HEK293 (cell line): ENCODE measurements around the gene SUSD4.

Experiments
- CTCF ChIA-PET: fragments of 350-600 bp; formaldehyde crosslinking; extraction: SDS; loops from one replicate; lab custom pipeline; 2021; ENCODE audit warnings: antibody characterized with exemption; lab: Yijun Ruan, JAX
- POLR2A ChIA-PET: fragments of 300-600 bp; formaldehyde crosslinking; extraction: SDS; loops from one replicate; lab custom pipeline; 2020; ENCODE audit warnings: antibody characterized with exemption, inconsistent platforms; lab: Yijun Ruan, JAX
- H3K27ac ChIP-seq: fragments of 200-500 bp; sonication (Bioruptor generic); 2 replicates; pipeline ENCODE4 v1.5.1; 2014; ENCODE audit warnings: low read depth, low read length, control low read depth, inconsistent platforms; ENCODE audit errors: extremely low read depth
- H3K36me3 ChIP-seq, 2 experiments: fragments of 200-500 bp in 1 of 2; sonication (Bioruptor generic) in 1 of 2; 1 replicate in 1 of 2; 2 replicates in 1 of 2; pipeline ENCODE4 v1.5.1; 2014 to 2017; ENCODE audit warnings: inconsistent platforms in 2 of 2, low read length in 2 of 2; ENCODE audit not compliant: control insufficient read depth in 2 of 2, insufficient read depth in 1 of 2
- H3K4me1 ChIP-seq: fragments of 200-500 bp; sonication (Bioruptor generic); 2 replicates; pipeline ENCODE4 v1.5.1; 2014; ENCODE audit warnings: mild to moderate bottlenecking, low read length, inconsistent platforms; ENCODE audit not compliant: control insufficient read depth, insufficient read depth
- H3K4me3 ChIP-seq: 2 replicates; pipeline ENCODE4 v1.5.1; 2011; ENCODE audit warnings: low read depth, mild to moderate bottlenecking, control low read depth, low read length, moderate library complexity
- H3K9me3 ChIP-seq: fragments of 200-500 bp; sonication (Bioruptor generic); 2 replicates; pipeline ENCODE4 v1.5.1; 2014; ENCODE audit warnings: low read depth, low read length, inconsistent platforms; ENCODE audit not compliant: control insufficient read depth, insufficient read depth
- IKZF3 ChIP-seq: fragments of 450-650 bp; IDR thresholded peaks from 2 replicates; pipeline ENCODE4 v1.5.0; 2018; ENCODE audit warnings: missing biosample characterization, mild to moderate bottlenecking, missing genetic modification characterization, moderate library complexity
- SP7 ChIP-seq: fragments of 450-650 bp; formaldehyde crosslinking; IDR thresholded peaks from 2 replicates; pipeline ENCODE4 v1.5.1; 2016; ENCODE audit warnings: missing biosample characterization, missing genetic modification characterization
- TCF7L2 ChIP-seq: IDR thresholded peaks from 2 replicates; pipeline ENCODE4 v1.6.1; 2011; ENCODE audit warnings: low read depth, mild to moderate bottlenecking, inconsistent platforms, low read length, moderate library complexity, borderline replicate concordance
- ZBTB20 ChIP-seq: fragments of 450-650 bp; formaldehyde crosslinking; IDR thresholded peaks from 2 replicates; pipeline ENCODE4 v1.5.1; 2016; ENCODE audit warnings: missing biosample characterization, missing genetic modification characterization
- ZBTB48 ChIP-seq: fragments of 450-650 bp; formaldehyde crosslinking; IDR thresholded peaks from 2 replicates; pipeline ENCODE4 v1.5.1; 2016; ENCODE audit warnings: missing biosample characterization, missing genetic modification characterization
- ZNF423 ChIP-seq: fragments of 450-650 bp; formaldehyde crosslinking; IDR thresholded peaks from 2 replicates; pipeline ENCODE4 v1.5.1; 2016; ENCODE audit warnings: missing biosample characterization, missing genetic modification characterization
- ZNF433 ChIP-seq: fragments of 450-650 bp; formaldehyde crosslinking; IDR thresholded peaks from 2 replicates; pipeline ENCODE4 v1.5.1; 2016; ENCODE audit warnings: missing biosample characterization, missing genetic modification characterization, low read depth
- ZNF830 ChIP-seq: fragments of 450-650 bp; IDR thresholded peaks from 2 replicates; pipeline ENCODE4 v1.5.0; 2018; ENCODE audit warnings: missing biosample characterization, missing genetic modification characterization, low read depth, mild to moderate bottlenecking, moderate library complexity
- ZSCAN16 ChIP-seq: fragments of 450-650 bp; formaldehyde crosslinking; IDR thresholded peaks from 2 replicates; pipeline ENCODE4 v1.5.1; 2016; ENCODE audit warnings: missing biosample characterization, missing genetic modification characterization
- TF ChIP-seq, protein P1 (sequence below): fragments of 450-650 bp; formaldehyde crosslinking; IDR thresholded peaks from 2 replicates; pipeline ENCODE4 v1.5.1; 2016; ENCODE audit warnings: missing biosample characterization, missing genetic modification characterization
- TF ChIP-seq, protein P2 (sequence below): fragments of 450-650 bp; formaldehyde crosslinking; IDR thresholded peaks from 2 replicates; pipeline ENCODE4 v1.5.1; 2016; ENCODE audit warnings: missing biosample characterization, missing genetic modification characterization
- TF ChIP-seq, protein P3 (sequence below): fragments of 450-650 bp; formaldehyde crosslinking; conservative IDR thresholded peaks from 2 replicates; pipeline ENCODE4 v1.5.1; 2016; ENCODE audit warnings: low read depth, missing biosample characterization, missing genetic modification characterization
- TF ChIP-seq, protein P4 (sequence below): fragments of 450-650 bp; formaldehyde crosslinking; IDR thresholded peaks from 2 replicates; pipeline ENCODE4 v1.5.1; 2016; ENCODE audit warnings: missing biosample characterization, missing genetic modification characterization

The SUSD4 gene

DNA sequence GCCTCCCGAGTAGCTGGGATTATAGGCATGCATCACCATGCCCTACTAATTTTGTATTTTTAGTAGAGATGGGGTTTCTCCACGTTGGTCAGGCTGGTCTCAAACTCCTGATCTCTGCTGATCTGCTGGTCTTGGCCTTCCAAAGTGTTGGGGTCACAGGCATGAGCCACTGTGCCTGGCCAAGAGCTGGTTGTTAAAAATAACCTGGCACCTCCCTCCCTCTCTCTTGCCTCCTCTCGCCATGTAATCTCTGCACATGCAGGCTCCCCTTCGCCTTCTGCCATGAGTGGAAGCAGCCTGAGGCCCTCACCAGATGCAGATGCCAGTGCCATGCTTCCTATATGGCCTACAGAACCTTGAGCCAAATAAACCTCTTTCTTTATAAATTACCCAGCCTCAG, 146.2 kb downstream of the SUSD4 start:
- no peaks in the 10 kb centered on the region for H3K4me1 ChIP-seq

DNA sequence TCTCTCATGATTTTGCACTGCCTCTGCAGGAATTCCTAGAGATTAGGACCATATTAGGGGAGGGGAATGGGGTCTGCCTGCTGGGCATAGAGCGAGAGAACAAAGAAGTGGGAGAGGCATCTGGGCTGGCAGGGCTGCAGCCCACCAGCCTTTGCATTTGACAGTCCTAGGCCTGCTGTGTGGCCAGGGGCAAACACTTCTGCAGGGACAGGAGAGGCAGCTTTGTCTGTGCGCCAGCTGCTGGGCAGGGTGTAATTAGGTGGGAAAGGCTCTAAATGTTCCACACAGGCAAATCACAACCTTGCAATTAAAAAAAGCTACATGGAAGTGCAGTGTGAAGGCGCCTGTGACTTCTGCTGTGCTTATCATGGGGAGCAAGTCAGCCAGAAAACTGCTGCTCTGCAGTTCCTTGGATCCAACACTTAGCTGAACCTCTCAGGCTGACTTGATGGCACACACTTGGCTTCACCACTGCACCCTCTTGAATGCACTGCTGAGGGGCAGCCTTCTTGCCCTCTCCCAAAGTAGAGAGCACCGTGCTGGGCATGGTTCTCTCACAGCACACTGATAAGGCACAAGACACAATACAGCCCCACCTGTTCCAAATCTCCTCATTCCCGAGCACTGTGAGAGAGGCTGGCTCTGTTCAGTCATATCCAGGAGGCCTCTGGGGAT, 147.3 kb downstream of the SUSD4 start:
- H3K4me1 ChIP-seq, result no peaks in the 10 kb centered on the region
- CTCF ChIA-PET, result interaction anchor here (0.6 kb wide), 1 partner anchor 50 kb away, joined by 3 read pairs; no protein-coding TSS in a partner anchor
- no peaks in the 10 kb centered on the region for H3K36me3 ChIP-seq
- H3K4me3 ChIP-seq, result no peak overlapping the region
- no peaks in the 10 kb centered on the region for H3K9me3 ChIP-seq
- TF ChIP-seq ZBTB20 (tag by site-specific recombination), result no peak
- TF ChIP-seq, protein P1, sequence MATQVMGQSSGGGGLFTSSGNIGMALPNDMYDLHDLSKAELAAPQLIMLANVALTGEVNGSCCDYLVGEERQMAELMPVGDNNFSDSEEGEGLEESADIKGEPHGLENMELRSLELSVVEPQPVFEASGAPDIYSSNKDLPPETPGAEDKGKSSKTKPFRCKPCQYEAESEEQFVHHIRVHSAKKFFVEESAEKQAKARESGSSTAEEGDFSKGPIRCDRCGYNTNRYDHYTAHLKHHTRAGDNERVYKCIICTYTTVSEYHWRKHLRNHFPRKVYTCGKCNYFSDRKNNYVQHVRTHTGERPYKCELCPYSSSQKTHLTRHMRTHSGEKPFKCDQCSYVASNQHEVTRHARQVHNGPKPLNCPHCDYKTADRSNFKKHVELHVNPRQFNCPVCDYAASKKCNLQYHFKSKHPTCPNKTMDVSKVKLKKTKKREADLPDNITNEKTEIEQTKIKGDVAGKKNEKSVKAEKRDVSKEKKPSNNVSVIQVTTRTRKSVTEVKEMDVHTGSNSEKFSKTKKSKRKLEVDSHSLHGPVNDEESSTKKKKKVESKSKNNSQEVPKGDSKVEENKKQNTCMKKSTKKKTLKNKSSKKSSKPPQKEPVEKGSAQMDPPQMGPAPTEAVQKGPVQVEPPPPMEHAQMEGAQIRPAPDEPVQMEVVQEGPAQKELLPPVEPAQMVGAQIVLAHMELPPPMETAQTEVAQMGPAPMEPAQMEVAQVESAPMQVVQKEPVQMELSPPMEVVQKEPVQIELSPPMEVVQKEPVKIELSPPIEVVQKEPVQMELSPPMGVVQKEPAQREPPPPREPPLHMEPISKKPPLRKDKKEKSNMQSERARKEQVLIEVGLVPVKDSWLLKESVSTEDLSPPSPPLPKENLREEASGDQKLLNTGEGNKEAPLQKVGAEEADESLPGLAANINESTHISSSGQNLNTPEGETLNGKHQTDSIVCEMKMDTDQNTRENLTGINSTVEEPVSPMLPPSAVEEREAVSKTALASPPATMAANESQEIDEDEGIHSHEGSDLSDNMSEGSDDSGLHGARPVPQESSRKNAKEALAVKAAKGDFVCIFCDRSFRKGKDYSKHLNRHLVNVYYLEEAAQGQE (tag by site-specific recombination), result no peak
- TF ChIP-seq ZNF423 (tag by site-specific recombination), result no peak
- TF ChIP-seq, protein P2, sequence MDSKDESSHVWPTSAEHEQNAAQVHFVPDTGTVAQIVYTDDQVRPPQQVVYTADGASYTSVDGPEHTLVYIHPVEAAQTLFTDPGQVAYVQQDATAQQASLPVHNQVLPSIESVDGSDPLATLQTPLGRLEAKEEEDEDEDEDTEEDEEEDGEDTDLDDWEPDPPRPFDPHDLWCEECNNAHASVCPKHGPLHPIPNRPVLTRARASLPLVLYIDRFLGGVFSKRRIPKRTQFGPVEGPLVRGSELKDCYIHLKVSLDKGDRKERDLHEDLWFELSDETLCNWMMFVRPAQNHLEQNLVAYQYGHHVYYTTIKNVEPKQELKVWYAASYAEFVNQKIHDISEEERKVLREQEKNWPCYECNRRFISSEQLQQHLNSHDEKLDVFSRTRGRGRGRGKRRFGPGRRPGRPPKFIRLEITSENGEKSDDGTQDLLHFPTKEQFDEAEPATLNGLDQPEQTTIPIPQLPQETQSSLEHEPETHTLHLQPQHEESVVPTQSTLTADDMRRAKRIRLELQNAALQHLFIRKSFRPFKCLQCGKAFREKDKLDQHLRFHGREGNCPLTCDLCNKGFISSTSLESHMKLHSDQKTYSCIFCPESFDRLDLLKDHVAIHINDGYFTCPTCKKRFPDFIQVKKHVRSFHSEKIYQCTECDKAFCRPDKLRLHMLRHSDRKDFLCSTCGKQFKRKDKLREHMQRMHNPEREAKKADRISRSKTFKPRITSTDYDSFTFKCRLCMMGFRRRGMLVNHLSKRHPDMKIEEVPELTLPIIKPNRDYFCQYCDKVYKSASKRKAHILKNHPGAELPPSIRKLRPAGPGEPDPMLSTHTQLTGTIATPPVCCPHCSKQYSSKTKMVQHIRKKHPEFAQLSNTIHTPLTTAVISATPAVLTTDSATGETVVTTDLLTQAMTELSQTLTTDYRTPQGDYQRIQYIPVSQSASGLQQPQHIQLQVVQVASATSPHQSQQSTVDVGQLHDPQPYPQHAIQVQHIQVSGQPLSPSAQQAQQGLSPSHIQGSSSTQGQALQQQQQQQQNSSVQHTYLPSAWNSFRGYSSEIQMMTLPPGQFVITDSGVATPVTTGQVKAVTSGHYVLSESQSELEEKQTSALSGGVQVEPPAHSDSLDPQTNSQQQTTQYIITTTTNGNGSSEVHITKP (tag by site-specific recombination), result no peak
- TF ChIP-seq, protein P3, sequence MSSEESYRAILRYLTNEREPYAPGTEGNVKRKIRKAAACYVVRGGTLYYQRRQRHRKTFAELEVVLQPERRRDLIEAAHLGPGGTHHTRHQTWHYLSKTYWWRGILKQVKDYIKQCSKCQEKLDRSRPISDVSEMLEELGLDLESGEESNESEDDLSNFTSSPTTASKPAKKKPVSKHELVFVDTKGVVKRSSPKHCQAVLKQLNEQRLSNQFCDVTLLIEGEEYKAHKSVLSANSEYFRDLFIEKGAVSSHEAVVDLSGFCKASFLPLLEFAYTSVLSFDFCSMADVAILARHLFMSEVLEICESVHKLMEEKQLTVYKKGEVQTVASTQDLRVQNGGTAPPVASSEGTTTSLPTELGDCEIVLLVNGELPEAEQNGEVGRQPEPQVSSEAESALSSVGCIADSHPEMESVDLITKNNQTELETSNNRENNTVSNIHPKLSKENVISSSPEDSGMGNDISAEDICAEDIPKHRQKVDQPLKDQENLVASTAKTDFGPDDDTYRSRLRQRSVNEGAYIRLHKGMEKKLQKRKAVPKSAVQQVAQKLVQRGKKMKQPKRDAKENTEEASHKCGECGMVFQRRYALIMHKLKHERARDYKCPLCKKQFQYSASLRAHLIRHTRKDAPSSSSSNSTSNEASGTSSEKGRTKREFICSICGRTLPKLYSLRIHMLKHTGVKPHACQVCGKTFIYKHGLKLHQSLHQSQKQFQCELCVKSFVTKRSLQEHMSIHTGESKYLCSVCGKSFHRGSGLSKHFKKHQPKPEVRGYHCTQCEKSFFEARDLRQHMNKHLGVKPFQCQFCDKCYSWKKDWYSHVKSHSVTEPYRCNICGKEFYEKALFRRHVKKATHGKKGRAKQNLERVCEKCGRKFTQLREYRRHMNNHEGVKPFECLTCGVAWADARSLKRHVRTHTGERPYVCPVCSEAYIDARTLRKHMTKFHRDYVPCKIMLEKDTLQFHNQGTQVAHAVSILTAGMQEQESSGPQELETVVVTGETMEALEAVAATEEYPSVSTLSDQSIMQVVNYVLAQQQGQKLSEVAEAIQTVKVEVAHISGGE, result no peak
- no peak for TF ChIP-seq IKZF3
- TF ChIP-seq SP7 (tag by site-specific recombination), result 0 out of 2 replicates have a peak, but pooled peaks have one; percentile 36
- POLR2A ChIA-PET, result no interaction called here
- H3K27ac ChIP-seq, result no peak overlapping the region

More for the DNA sequence above, 146.2 kb downstream of the SUSD4 start:
- H3K36me3 ChIP-seq, result no peaks in the 10 kb centered on the region
- ChIA-PET POLR2A (no interaction called here), CTCF (no interaction called here)
- TF ChIP-seq TCF7L2, result no peak
- TF ChIP-seq, protein P4, sequence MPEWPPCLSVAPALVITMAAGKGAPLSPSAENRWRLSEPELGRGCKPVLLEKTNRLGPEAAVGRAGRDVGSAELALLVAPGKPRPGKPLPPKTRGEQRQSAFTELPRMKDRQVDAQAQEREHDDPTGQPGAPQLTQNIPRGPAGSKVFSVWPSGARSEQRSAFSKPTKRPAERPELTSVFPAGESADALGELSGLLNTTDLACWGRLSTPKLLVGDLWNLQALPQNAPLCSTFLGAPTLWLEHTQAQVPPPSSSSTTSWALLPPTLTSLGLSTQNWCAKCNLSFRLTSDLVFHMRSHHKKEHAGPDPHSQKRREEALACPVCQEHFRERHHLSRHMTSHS, result no peak
- no peak for TF ChIP-seq ZNF433 (tag by site-specific recombination)
- TF ChIP-seq ZSCAN16 (tag by site-specific recombination), result no peak
- no peak for TF ChIP-seq ZBTB48 (tag by site-specific recombination)
- TF ChIP-seq ZNF830 (tag by site-specific recombination), result no peak
- no peak overlapping the region for H3K27ac ChIP-seq
- no peaks in the 10 kb centered on the region for H3K9me3 ChIP-seq
- H3K4me3 ChIP-seq, result no peak overlapping the region
